ENCODE data around the gene EIPR1.
"Not testable (repeated sequence)": the region's sequence is repeated elsewhere in the genome, so short reads cannot be mapped to it uniquely, and the experiment has no call there.

The EIPR1 gene

DNA sequence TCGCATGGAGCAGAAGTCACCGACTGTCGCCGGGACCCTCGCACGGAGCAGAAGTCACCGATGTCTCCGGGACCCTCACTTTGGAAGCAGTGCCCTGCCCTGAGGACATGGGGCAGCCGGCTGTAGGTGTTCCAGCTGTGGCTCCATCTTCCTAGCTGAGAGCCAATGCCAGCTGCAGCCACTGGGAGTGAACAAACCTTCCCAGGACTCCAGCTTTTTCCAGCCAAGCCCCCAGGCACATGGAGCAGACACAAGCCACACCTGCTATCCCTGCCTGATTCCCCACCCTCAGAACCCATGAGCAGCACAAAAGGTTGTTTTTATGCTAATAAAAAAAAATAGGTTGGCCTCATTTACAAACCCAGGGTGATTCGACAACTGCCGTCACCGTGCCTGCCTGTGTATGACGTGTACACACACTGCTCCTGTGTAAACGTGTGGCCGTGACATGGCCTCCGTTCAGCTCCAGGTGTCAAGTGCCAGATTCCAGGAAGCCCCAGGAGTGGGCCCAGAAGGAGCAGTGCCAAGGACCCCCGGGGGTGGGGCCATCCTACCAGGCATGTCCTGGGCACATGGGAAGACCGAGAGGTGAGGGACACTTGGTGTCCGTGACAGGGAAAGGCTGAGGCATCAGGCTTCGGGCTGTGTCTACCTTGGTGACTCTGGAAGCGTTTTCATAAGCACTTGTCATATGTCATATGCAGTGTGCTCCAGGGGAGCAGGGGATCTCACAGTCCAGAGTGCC is 91.5 kb downstream of the EIPR1 start:
- ATAC-seq: no peak
- TF ChIP-seq ESRRG (CRISPR knock-in tag; IDR thresholded peaks at IDR 0.05) (no peak), ZNF70 (CRISPR knock-in tag; IDR thresholded peaks at IDR 0.05) (no peak), ZNF8 (CRISPR knock-in tag; IDR thresholded peaks at IDR 0.05) (no peak), ZFP3 (CRISPR knock-in tag; IDR thresholded peaks at IDR 0.05) (no peak), ARNTL (CRISPR knock-in tag; IDR thresholded peaks at IDR 0.05; ENCODE audit: borderline replicate concordance, low read depth) (no peak), CSDC2 (CRISPR knock-in tag; IDR thresholded peaks at IDR 0.05) (no peak), SNAI2 (CRISPR knock-in tag; IDR thresholded peaks at IDR 0.05) (no peak), OSR1 (CRISPR knock-in tag; IDR thresholded peaks at IDR 0.05) (no peak), TCF4 (CRISPR knock-in tag; IDR thresholded peaks at IDR 0.05; ENCODE audit: borderline replicate concordance) (no peak)
- TF ChIP-seq, protein P1, sequence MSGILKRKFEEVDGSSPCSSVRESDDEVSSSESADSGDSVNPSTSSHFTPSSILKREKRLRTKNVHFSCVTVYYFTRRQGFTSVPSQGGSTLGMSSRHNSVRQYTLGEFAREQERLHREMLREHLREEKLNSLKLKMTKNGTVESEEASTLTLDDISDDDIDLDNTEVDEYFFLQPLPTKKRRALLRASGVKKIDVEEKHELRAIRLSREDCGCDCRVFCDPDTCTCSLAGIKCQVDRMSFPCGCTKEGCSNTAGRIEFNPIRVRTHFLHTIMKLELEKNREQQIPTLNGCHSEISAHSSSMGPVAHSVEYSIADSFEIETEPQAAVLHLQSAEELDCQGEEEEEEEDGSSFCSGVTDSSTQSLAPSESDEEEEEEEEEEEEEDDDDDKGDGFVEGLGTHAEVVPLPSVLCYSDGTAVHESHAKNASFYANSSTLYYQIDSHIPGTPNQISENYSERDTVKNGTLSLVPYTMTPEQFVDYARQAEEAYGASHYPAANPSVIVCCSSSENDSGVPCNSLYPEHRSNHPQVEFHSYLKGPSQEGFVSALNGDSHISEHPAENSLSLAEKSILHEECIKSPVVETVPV (CRISPR knock-in tag; IDR thresholded peaks at IDR 0.05): no peak
- TF ChIP-seq, protein P2, sequence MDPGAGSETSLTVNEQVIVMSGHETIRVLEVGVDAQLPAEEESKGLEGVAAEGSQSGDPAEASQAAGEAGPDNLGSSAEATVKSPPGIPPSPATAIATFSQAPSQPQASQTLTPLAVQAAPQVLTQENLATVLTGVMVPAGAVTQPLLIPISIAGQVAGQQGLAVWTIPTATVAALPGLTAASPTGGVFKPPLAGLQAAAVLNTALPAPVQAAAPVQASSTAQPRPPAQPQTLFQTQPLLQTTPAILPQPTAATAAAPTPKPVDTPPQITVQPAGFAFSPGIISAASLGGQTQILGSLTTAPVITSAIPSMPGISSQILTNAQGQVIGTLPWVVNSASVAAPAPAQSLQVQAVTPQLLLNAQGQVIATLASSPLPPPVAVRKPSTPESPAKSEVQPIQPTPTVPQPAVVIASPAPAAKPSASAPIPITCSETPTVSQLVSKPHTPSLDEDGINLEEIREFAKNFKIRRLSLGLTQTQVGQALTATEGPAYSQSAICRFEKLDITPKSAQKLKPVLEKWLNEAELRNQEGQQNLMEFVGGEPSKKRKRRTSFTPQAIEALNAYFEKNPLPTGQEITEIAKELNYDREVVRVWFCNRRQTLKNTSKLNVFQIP (CRISPR knock-in tag; IDR thresholded peaks at IDR 0.05; ENCODE audit: borderline replicate concordance, low read depth): no peak
- TF ChIP-seq, protein P3, sequence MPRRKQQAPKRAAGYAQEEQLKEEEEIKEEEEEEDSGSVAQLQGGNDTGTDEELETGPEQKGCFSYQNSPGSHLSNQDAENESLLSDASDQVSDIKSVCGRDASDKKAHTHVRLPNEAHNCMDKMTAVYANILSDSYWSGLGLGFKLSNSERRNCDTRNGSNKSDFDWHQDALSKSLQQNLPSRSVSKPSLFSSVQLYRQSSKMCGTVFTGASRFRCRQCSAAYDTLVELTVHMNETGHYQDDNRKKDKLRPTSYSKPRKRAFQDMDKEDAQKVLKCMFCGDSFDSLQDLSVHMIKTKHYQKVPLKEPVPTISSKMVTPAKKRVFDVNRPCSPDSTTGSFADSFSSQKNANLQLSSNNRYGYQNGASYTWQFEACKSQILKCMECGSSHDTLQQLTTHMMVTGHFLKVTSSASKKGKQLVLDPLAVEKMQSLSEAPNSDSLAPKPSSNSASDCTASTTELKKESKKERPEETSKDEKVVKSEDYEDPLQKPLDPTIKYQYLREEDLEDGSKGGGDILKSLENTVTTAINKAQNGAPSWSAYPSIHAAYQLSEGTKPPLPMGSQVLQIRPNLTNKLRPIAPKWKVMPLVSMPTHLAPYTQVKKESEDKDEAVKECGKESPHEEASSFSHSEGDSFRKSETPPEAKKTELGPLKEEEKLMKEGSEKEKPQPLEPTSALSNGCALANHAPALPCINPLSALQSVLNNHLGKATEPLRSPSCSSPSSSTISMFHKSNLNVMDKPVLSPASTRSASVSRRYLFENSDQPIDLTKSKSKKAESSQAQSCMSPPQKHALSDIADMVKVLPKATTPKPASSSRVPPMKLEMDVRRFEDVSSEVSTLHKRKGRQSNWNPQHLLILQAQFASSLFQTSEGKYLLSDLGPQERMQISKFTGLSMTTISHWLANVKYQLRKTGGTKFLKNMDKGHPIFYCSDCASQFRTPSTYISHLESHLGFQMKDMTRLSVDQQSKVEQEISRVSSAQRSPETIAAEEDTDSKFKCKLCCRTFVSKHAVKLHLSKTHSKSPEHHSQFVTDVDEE (CRISPR knock-in tag; IDR thresholded peaks at IDR 0.05): no peak
- TF ChIP-seq, protein P4, sequence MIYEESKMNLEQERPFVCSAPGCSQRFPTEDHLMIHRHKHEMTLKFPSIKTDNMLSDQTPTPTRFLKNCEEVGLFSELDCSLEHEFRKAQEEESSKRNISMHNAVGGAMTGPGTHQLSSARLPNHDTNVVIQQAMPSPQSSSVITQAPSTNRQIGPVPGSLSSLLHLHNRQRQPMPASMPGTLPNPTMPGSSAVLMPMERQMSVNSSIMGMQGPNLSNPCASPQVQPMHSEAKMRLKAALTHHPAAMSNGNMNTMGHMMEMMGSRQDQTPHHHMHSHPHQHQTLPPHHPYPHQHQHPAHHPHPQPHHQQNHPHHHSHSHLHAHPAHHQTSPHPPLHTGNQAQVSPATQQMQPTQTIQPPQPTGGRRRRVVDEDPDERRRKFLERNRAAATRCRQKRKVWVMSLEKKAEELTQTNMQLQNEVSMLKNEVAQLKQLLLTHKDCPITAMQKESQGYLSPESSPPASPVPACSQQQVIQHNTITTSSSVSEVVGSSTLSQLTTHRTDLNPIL (CRISPR knock-in tag; IDR thresholded peaks at IDR 0.05; ENCODE audit: low read depth): no peak

DNA sequence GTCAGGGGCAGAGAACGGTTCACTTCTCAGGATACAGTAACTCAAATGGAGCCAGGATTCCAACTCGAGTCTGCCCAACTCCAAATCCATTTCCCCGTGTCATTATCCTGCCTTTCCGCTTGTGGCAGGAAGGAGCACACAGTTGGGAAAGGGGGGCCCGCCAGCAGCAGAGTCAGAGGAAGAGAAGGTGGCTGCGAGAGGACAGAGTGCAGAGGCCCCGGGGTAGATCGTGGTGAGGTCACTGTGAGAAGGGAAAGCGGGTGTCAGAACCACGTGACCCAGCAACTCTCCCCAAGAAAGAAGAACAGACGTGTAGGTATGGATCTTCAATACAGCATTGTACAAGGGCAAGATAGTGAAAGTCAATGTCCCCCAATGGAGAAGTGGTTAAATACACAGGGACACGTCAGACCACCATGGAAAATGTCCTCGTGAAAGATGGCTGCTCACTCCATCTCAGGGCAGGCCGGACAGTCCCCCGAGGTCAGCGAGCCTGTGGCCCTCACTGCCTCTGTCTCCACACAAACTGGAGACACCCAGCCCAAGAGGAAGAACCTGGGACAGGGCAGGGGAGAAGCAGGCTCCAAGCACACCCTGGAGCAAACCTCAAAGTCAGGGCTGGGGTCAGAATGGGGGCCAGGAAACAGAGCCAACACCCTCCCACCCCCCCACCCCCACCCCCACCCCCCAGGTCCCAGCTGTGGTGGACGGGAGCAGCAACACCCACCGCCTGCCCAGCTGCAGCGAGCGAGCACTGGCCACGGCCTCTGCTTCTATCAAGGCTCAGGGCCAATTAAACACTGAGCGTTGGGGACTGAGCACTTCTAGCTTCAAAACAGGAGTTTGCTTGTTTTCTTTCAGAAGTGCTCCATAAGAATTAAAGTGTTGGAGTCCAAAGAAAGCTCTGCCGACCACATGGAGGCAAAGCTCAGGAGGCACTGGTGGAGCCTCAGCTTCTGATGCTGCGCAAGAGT is 92.7 kb downstream of the EIPR1 start:
- ATAC-seq: no peak

DNA sequence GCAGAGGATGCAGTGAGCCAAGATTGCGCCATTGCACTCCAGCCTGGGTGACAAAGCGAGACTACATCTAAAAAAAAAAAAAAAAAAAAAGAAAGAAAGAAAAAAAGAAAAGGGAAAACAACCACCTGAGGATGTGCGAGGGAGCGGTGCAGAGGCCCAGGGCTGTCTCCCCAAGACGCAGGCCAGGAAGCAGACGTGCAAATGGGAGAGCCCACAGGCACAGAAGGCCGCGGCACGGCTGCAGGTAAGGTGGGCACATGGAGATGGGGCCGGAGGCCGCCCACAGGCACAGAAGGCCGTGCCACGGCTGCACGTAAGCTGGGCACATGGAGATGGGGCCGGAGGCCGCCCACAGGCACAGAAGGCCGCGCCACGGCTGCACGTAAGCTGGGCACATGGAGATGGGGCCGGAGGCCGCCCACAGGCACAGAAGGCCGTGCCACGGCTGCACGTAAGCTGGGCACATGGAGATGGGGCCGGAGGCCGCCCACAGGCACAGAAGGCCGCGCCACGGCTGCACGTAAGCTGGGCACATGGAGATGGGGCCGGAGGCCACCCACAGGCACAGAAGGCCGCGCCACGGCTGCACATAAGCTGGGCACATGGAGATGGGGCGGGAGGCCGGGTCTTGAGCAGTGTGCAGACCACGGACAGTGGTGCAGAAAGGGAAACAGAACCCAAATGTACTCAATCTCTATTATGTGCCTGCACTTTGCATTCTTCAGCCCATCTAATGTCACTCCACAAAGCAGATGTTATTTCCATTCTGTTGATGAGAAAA is 93.6 kb downstream of the EIPR1 start:
- ATAC-seq: not testable (repeated sequence)

More for the DNA sequence above, 92.7 kb downstream of the EIPR1 start:
- no peak for TF ChIP-seq PPARA (CRISPR knock-in tag; IDR thresholded peaks at IDR 0.05; ENCODE audit: borderline replicate concordance)
- TF ChIP-seq OSR1 (CRISPR knock-in tag; IDR thresholded peaks at IDR 0.05): no peak
- TF ChIP-seq ZC3H10 (CRISPR knock-in tag; IDR thresholded peaks at IDR 0.05): no peak
- TF ChIP-seq ZNF70 (CRISPR knock-in tag; IDR thresholded peaks at IDR 0.05): no peak
- TF ChIP-seq TOX (CRISPR knock-in tag; IDR thresholded peaks at IDR 0.05; ENCODE audit: borderline replicate concordance): no peak

DNA sequence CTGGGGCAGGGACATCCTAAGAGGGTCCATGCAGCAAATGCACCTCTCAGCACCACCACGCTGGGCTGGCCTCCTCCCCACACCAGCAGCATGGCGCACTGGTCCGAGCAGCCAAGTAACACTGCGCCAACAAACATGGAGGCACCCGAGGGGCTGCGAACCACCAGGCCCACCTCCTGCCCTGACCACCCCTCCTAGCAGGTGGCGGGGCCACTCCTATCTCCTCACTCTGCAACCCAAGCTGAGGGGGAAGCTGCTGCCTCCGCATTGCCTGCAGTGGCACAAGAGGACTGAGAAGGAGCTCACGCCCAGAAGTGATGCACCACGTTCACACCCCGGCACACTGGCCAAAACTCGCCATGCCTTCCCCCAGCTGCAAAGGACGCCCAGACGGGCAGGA is 94.4 kb downstream of the EIPR1 start:
- TF ChIP-seq, protein P5, sequence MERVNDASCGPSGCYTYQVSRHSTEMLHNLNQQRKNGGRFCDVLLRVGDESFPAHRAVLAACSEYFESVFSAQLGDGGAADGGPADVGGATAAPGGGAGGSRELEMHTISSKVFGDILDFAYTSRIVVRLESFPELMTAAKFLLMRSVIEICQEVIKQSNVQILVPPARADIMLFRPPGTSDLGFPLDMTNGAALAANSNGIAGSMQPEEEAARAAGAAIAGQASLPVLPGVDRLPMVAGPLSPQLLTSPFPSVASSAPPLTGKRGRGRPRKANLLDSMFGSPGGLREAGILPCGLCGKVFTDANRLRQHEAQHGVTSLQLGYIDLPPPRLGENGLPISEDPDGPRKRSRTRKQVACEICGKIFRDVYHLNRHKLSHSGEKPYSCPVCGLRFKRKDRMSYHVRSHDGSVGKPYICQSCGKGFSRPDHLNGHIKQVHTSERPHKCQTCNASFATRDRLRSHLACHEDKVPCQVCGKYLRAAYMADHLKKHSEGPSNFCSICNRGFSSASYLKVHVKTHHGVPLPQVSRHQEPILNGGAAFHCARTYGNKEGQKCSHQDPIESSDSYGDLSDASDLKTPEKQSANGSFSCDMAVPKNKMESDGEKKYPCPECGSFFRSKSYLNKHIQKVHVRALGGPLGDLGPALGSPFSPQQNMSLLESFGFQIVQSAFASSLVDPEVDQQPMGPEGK (CRISPR knock-in tag; IDR thresholded peaks at IDR 0.05; ENCODE audit: borderline replicate concordance): no peak
- no peak for TF ChIP-seq ZC3H10 (CRISPR knock-in tag; IDR thresholded peaks at IDR 0.05)
- TF ChIP-seq GLIS3 (CRISPR knock-in tag; IDR thresholded peaks at IDR 0.05): no peak
- TF ChIP-seq ZFP30 (CRISPR knock-in tag; IDR thresholded peaks at IDR 0.05): no peak
- no peak for TF ChIP-seq RARB (CRISPR knock-in tag; IDR thresholded peaks at IDR 0.05)
- no peak for TF ChIP-seq ISL1 (CRISPR knock-in tag; IDR thresholded peaks at IDR 0.05)
- TF ChIP-seq, protein P3 (CRISPR knock-in tag; IDR thresholded peaks at IDR 0.05): no peak
- ATAC-seq: no peak; the same call in 2 of the 3 replicates
